Activated CD4-positive, alpha-beta T cell treated with anti-CD3 and anti-CD28 coated beads, Interleukin-2, amount 50 U/mL, for 4 hours (primary cell): ENCODE results near the gene KNSTRN.

Source experiments
- DNase-seq, 2 experiments: peaks; one replicate each; pipeline ENCODE4 v3.0.0-alpha.2; 2020

Gene KNSTRN

GRCh38 chr15:40346579-40347558 is 35.7 kb upstream of the KNSTRN start:
- DNase-seq: no peak

DNA sequence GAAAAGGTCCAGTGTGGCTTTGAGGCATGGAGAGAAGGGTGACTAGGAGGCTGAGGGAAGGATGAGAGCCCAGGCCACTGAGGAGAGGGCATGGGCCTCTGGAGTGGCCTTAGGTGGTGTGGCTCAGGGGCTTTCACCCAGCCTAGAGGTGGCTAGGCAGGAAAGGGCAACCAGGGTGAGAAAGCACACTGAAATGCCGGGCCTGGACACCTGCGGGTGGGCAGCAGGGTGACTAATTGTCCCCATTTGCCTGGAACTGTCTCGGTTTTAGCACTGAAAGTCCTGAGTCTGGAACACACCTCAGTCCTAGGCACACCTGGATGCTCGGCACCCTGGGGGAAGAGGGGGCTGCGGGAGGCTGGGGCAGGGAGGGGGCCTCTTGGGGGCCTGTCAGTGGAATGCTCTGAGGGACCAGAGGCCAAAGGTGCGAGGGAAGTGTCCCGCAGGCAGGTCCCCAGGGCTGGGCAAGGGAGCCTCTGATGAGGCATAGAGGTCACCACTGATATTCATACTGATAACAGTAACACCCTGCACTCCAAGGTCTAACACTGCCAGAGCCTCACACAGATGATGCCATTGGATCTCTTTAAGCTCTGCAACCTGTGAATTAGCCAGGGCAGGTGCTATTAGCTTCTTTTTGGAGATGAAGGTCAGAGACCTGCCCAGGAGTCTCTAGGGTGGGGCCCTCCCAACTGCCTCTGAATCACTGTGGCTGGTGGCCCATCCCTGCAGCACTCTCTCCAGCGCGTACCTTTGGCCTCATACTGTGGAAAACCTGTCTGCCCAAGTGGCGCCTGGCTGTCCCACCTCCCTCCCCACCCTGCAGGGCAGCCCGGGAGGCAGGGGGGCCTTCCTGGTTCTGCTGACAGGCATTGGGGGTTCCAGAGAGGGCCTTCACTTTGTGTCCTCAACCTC is 34.7 kb upstream of the KNSTRN start:
- DNase-seq: no peak

DNA sequence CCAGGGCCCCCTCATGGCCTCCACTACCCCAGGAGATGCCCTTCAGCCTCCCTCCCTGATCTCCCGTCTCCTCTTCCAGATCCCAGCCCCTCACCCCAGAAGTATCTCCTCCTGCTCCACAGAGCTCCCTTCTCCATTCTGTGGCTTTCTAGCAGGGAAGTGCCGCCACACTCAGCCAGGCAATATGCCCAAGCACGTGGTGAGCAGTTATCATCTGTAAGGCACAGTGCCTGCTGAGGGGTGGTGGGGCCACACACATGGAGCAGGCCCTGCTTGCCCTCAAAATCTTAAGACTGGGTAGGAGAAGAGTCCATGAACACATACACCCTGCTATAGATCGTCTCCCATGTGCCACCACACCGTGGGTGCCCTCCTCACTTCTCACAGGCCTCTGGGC is 34.0 kb upstream of the KNSTRN start:
- DNase-seq: no peak

DNA sequence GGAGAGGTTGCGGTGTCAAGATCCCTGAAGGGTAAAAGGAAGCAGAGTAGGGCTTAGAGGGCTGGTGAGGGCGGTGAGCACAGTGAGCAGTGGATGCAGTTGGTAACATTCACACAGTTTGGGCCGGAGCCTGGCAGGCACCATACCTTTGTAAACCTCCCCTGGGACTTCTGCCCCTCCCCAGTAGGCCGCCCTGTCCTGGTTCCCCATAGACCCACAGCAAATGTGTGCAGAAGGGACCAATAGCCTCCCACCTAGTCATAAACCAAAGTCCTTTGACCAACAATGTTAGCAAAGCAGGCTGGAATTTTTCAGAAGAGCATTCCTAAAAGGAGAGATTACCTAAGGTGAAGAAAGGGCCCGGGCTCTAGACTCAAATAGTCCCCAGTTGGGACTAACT is 33.4 kb upstream of the KNSTRN start:
- no peak for DNase-seq

DNA sequence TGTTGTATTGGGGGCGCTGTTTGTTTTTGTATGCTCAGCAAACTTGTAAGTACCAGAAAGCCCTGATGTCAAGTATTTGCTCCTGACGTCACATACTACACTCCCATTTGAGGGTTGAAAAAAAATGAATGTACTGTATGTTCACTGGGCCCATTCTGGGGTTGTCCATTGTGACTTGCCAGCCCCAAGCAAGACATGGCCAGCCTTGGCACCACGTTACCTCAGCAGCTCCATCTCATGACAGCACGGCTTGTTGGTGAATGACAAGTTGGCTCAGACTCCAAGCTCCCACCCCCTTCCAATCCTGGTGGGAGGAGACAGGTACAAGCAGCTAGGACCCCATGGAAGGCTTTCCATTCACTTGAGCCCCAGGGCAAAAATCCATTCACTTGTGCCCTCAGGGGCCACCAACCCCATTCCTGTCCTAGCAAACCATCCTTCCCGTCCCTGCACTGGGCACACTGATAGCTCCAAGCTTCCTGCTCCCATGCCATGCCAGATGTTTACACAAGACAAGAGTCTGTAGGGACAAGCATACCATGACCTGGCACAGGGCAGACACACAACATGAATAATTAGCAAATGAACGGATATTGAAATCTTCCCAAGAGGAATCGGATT is 30.1 kb upstream of the KNSTRN start:
- DNase-seq: no peak

GRCh38 chr15:40353697-40354096 is 28.8 kb upstream of the KNSTRN start:
- DNase-seq: no peak

GRCh38 chr15:40354408-40355171 is 27.9 kb upstream of the KNSTRN start:
- DNase-seq: no peak

GRCh38 chr15:40355976-40356585 is 26.4 kb upstream of the KNSTRN start:
- no peak for DNase-seq

- no peak for DNase-seq
These were observed 25.3 kb upstream of the KNSTRN start for GRCh38 chr15:40357246-40357645.

DNA sequence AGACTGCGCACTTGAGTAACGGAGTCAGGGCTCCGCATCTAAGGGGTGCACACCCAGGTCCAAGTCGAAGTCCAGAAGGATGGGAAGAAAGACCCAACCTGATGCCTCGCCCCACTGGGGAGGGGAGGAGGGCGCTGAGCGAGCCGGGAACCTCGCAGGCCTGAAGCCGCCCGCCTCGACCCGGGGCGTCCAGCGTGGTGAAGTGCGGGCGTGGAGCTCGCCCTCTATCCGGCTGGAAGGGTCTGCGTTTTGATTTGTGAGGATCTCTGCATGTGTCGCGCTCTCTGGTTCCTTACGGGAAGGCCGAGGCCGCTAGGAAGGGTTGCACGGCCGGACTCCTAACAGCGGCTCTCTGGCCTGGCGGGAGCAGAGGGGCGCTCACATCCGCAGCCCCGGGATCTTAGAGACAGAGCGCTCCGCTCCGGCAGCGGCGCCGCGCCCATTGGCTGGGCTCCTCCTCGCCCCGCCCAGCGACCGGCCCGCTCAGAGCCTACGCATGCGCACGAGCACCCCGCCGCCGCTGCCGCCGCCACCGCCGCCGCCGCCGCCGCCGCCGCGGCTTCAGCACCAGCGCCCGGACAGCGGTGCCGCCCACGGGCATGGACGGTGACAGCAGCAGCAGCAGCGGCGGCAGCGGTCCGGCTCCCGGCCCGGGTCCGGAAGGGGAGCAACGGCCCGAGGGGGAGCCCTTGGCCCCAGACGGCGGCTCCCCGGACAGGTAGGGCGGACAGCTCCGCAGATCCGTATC is 24.6 kb upstream of the KNSTRN start, which contains the start of gene DISP2:
DISP2 (plus strand) TSS at position 497 of the 748 bp plus-strand sequence; CDS start at position 600, 103 bp downstream.
- peak; percentile 84 to 85 for DNase-seq

DNA sequence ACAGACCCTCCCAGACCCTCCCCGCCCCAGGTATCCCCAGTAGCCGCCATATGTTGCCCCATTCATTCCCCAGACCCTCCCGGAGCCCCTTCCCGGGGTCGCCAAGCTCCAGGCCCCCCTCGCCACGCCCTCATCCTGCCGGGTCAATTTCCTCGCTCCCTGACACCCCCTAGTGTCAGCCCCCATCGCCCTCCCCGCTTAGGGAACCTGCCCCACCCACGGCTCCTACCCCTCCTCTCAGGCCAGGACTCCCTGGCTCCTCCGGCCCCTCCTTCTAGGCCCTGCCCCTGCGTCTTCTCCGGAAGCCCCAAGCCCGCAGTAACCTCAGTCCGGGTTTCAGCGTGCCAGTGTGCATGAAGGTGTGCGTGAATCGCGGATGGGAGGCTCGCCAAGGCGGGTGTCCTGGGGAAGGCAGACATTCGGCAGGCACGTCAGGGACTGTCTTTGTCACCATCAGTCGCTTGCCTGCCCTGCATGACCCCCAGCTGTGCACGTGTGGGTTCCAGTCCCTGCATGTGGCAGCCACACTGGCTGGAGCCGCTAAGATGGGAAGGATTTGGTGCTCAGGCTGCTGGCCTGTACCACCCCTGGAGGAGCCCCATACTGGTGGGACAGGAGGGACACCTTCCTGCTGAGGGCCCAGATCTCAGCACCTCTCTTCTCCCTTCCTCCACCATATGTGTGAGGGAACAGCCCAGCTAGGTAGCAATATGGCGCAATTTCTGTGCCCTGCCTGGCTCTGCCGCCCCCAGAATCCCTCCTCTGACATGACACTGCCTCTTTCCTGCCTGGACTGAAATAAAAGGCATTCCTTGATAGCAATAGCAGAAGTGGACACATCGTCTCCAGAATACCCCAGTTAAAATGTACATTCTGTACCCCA is 23.8 kb upstream of the KNSTRN start:
- DNase-seq: no peak

DNA sequence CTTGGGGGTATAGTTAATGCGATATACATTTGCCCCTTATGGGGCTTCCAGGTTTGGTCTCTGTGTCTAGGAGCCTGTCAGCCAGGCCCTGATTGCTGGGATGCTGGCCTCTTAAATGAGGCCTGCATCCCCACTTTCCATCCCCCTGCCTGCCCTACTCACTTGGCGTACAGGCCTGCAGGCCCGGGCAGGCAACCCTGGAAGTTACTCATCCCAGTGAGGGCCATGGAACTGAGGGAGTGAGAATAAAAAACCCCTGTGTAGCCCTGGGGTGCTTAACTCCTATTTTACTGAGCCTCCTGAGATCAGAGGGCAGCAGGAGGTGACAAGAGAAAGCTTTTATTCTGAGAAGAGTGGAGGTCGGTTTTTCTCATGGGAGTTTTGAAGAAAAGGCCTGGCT is 22.5 kb upstream of the KNSTRN start:
- no peak for DNase-seq

- DNase-seq: no peak
These were observed 20.9 kb upstream of the KNSTRN start for GRCh38 chr15:40361640-40362039.

- no peak for DNase-seq
These were observed 18.9 kb upstream of the KNSTRN start for GRCh38 chr15:40363611-40364010.

DNA sequence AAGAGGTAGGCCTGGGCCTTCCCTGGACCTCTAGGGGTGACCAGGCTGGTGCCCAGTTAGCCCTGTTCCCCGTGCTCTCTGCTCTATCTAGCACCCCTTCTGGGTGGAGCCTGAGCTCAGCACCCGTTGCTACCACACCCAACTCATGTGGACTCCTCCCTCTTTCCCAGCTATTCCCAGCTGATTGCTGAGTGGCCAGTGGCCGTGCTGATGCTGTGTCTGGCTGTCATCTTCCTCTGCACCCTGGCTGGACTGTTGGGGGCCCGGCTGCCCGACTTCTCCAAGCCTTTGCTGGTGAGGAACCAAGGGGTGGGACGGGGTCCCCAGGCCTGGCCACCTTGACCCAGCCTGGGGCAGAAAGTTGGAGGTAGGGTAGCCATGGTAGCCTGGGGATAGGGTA is 18.3 kb upstream of the KNSTRN start:
- DNase-seq: no peak

DNA sequence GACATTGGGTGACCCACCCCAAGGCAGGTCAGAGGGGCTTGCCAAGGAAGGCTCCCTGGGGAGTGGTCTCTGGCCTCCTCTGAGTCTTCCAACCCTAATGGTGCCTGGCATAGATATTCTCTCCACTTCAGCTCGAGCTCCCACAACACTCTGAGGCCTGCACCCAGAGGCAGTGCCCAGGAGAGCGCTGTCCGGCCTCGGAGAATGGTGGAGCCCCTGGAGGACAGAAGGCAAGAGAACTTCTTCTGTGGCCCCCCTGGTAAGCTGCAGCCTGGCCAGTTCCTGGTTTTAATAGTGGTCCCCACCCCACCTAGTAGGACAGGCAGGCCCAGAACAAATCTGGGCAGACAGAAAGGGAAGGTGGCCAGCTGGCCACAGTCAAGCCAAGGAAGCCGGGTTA is 17.5 kb upstream of the KNSTRN start:
- no peak for DNase-seq

- no peak for DNase-seq
These were observed 16.7 kb upstream of the KNSTRN start for GRCh38 chr15:40365624-40366456.

- DNase-seq: no peak
These were observed 15.8 kb upstream of the KNSTRN start for GRCh38 chr15:40366457-40367370.
